HG03045 (cell line): ENCODE results near the gene KCNAB1.

Experiments
- ATAC-seq: cut with Tn5 transposase; IDR thresholded peaks from one replicate; pipeline ENCODE4 v1.9.1; 2021; ENCODE audit warnings: mild to moderate bottlenecking, moderate library complexity; ENCODE audit not compliant: unreplicated experiment

The KCNAB1 gene

GRCh38 chr3:156480949-156481348 lies 360.6 kb downstream of the KCNAB1 start:
- no peak for ATAC-seq

- peak; percentile 2 for ATAC-seq
These were observed 362.6 kb downstream of the KCNAB1 start for GRCh38 chr3:156483002-156483401.

GRCh38 chr3:156483426-156483825 lies 363.0 kb downstream of the KCNAB1 start:
- ATAC-seq = peak; percentile 88

GRCh38 chr3:156483961-156484787 lies 363.8 kb downstream of the KCNAB1 start:
- ATAC-seq = peak; percentile 87

- ATAC-seq = no peak
These were observed 368.4 kb downstream of the KCNAB1 start for GRCh38 chr3:156488767-156489166.

GRCh38 chr3:156489462-156489911 lies 369.1 kb downstream of the KCNAB1 start:
- no peak for ATAC-seq

- no peak for ATAC-seq
These were observed 370.8 kb downstream of the KCNAB1 start for GRCh38 chr3:156491192-156491591.

- ATAC-seq = no peak
These were observed 372.5 kb downstream of the KCNAB1 start for GRCh38 chr3:156492801-156493261.

GRCh38 chr3:156493887-156494286 lies 373.5 kb downstream of the KCNAB1 start:
- ATAC-seq = no peak

- ATAC-seq = no peak
These were observed 375.4 kb downstream of the KCNAB1 start for GRCh38 chr3:156495816-156496215.

GRCh38 chr3:156497326-156497725 lies 376.9 kb downstream of the KCNAB1 start:
- no peak for ATAC-seq

GRCh38 chr3:156498307-156498706 lies 377.9 kb downstream of the KCNAB1 start:
- no peak for ATAC-seq

GRCh38 chr3:156507285-156507684 lies 386.9 kb downstream of the KCNAB1 start:
- no peak for ATAC-seq

GRCh38 chr3:156509189-156510174 lies 389.1 kb downstream of the KCNAB1 start:
- peak; percentile 83 for ATAC-seq

- no peak for ATAC-seq
These were observed 391.8 kb downstream of the KCNAB1 start for GRCh38 chr3:156511987-156512677.

- ATAC-seq = no peak
These were observed 393.2 kb downstream of the KCNAB1 start for GRCh38 chr3:156513619-156514018.

- ATAC-seq = no peak
These were observed 395.9 kb downstream of the KCNAB1 start for GRCh38 chr3:156516284-156516683.

GRCh38 chr3:156516961-156517360 lies 396.6 kb downstream of the KCNAB1 start:
- ATAC-seq = no peak

- ATAC-seq = no peak
These were observed 398.3 kb downstream of the KCNAB1 start for GRCh38 chr3:156518726-156519125.

- peak; percentile 66 for ATAC-seq
These were observed 399.4 kb downstream of the KCNAB1 start for GRCh38 chr3:156519758-156520162.

- ATAC-seq = no peak
These were observed 402.3 kb downstream of the KCNAB1 start for GRCh38 chr3:156522673-156523072.
